ENCODE measurements around the gene CDT1. TPM values are rescaled to one million over a fixed set of nuclear protein-coding genes. Genes with fewer than 3 reads are reported as not detected.

The CDT1 gene
- polyA plus RNA-seq, 1 of the 3 experiments (the other 2 are of a cell fraction), result 6.1 TPM

- TF ChIP-seq TCF12 (IDR thresholded peaks at IDR 0.05) (no peak), CHD2 (IDR thresholded peaks at IDR 0.05; ENCODE audit: low read length, partially characterized antibody) (no peak), YY1 (IDR thresholded peaks at IDR 0.05; ENCODE audit: low read depth) (no peak), ELF1 (IDR thresholded peaks at IDR 0.05) (no peak), MEF2A (IDR thresholded peaks at IDR 0.05; ENCODE audit: borderline replicate concordance, low read depth) (no peak), JUND (IDR thresholded peaks at IDR 0.05) (no peak), TAF1 (IDR thresholded peaks at IDR 0.05; ENCODE audit: borderline replicate concordance, low read depth, low read length) (no peak), MXI1 (IDR thresholded peaks at IDR 0.05; ENCODE audit: low read depth, low read length) (no peak), EZH2phosphoT487 (IDR thresholded peaks at IDR 0.05; ENCODE audit: borderline replicate concordance, low read depth) (no peak), PBX3 (IDR thresholded peaks at IDR 0.05) (no peak), USF2 (IDR thresholded peaks at IDR 0.05; ENCODE audit: borderline replicate concordance, low read depth, low read length) (no peak), RAD21 (IDR thresholded peaks at IDR 0.05; ENCODE audit: low read length) (no peak), FOXM1 (IDR thresholded peaks at IDR 0.05; ENCODE audit: low read depth) (no peak)
- POLR2A ChIA-PET, result no interaction called here
- Histone ChIP-seq H3K27me3 (ENCODE audit: insufficient read depth) (no peaks in the 10 kb centered on the region), H3K4me1 (ENCODE audit: control insufficient read depth in 1 of 2, insufficient read depth in 2 of 2, low read depth in 1 of 2, low read length in 1 of 2) (peaks cover 11 to 39% of the 10 kb centered on the region in 2 experiments; a peak in 3 of 4 replicates), H3K4me2 (no peak overlapping the region), H3K27ac (ENCODE audit: low read depth in 2 of 2, low read length in 1 of 2) (no peak overlapping the region), H3K36me3 (replicated peaks in 1 of 2; ENCODE audit: control insufficient read depth in 1 of 2, insufficient read depth in 2 of 2, low read length in 1 of 2) (no peaks in the 10 kb centered on the region), H3K79me2 (ENCODE audit: insufficient read depth) (peaks cover 94% of the 10 kb centered on the region), H3K9me2 (no peaks in the 10 kb centered on the region), H4K20me1 (ENCODE audit: insufficient read depth) (peaks cover 94% of the 10 kb centered on the region), H2AFZ (ENCODE audit: low read depth) (no peak overlapping the region), H3K4me3 (ENCODE audit: low read depth in 2 of 2, low read length in 1 of 2) (no peak overlapping the region), H3K9me3 (no peaks in the 10 kb centered on the region), H3K9ac (no peak overlapping the region), H3F3A (replicated peaks; ENCODE audit: insufficient read depth) (peaks cover 28% of the 10 kb centered on the region)
- 90% methylated on average over 18 of the region's 18 CpGs for WGBS (ENCODE audit: low lambda C conversion rate)
- DNase-seq, result no peak
- CTCF ChIA-PET, result interaction anchor here (0.8 kb wide), 1 partner anchor 22 kb away, joined by 4 read pairs; no protein-coding TSS in a partner anchor
Measured at GRCh38 chr16:88775825-88776224, 27.8 kb upstream of the CDT1 start.

- no peak for DNase-seq
- no peaks in the 10 kb centered on the region for H3K27me3 ChIP-seq (ENCODE audit: insufficient read depth)
- no peak overlapping the region for H3K9ac ChIP-seq
- 91% methylated on average over 25 of the region's 34 CpGs for WGBS (ENCODE audit: low lambda C conversion rate)
- ChIA-PET CTCF (no interaction called here), POLR2A (no interaction called here)
- H3K4me3 ChIP-seq (ENCODE audit: low read depth in 2 of 2, low read length in 1 of 2), result no peak overlapping the region
- no peak overlapping the region for H2AFZ ChIP-seq (ENCODE audit: low read depth)
- H4K20me1 ChIP-seq (ENCODE audit: insufficient read depth), result peaks cover 96% of the 10 kb centered on the region
- peaks cover 20% of the 10 kb centered on the region for H3F3A ChIP-seq (replicated peaks; ENCODE audit: insufficient read depth)
- no peaks in the 10 kb centered on the region for H3K9me2 ChIP-seq
- no peak overlapping the region for H3K4me2 ChIP-seq
- H3K27ac ChIP-seq (ENCODE audit: low read depth in 2 of 2, low read length in 1 of 2), result no peak overlapping the region
- no peaks in the 10 kb centered on the region for H3K9me3 ChIP-seq
- peaks cover 4 to 45% of the 10 kb centered on the region in 2 experiments; a peak in 3 of 4 replicates for H3K4me1 ChIP-seq (ENCODE audit: control insufficient read depth in 1 of 2, insufficient read depth in 2 of 2, low read depth in 1 of 2, low read length in 1 of 2)
- H3K79me2 ChIP-seq (ENCODE audit: insufficient read depth), result peaks cover 99% of the 10 kb centered on the region
- no peaks in the 10 kb centered on the region for H3K36me3 ChIP-seq (replicated peaks in 1 of 2; ENCODE audit: control insufficient read depth in 1 of 2, insufficient read depth in 2 of 2, low read length in 1 of 2)
- TF ChIP-seq POLR2AphosphoS5 (IDR thresholded peaks at IDR 0.05; ENCODE audit: low read depth, low read length), result no peak
- no peak for TF ChIP-seq RXRA (IDR thresholded peaks at IDR 0.05; ENCODE audit: borderline replicate concordance, low read depth)
- no peak for TF ChIP-seq CTCF (IDR thresholded peaks at IDR 0.05)
- TF ChIP-seq REST (IDR thresholded peaks at IDR 0.05; ENCODE audit: low read depth, low read length), result no peak
- no peak for TF ChIP-seq FOSL2 (IDR thresholded peaks at IDR 0.05; ENCODE audit: borderline replicate concordance, low read depth)
- no peak for TF ChIP-seq FOXM1 (IDR thresholded peaks at IDR 0.05; ENCODE audit: low read depth)
- TF ChIP-seq YY1 (IDR thresholded peaks at IDR 0.05; ENCODE audit: low read depth), result no peak
- no peak for TF ChIP-seq PBX3 (IDR thresholded peaks at IDR 0.05)
- no peak for TF ChIP-seq SMC3 (IDR thresholded peaks at IDR 0.05; ENCODE audit: low read depth, low read length)
Measured at GRCh38 chr16:88777471-88778270, 25.9 kb upstream of the CDT1 start.

Data from SK-N-SH (cell line).